HG02610 (cell line): Measurements from ENCODE around the gene HIVEP2.
"Not testable (repeated sequence)": the region's sequence is repeated elsewhere in the genome, so short reads cannot be mapped to it uniquely, and the experiment has no call there.

ENCODE experiments used
- ATAC-seq: cut with Tn5 transposase; IDR thresholded peaks from one replicate; pipeline ENCODE4 v1.9.1; 2021; ENCODE audit warnings: mild to moderate bottlenecking, moderate library complexity; ENCODE audit not compliant: unreplicated experiment

HIVEP2 gene

GRCh38 chr6:142945049-142945445 is at the start of gene HIVEP2:
TSS of gene HIVEP2 (minus strand) at chr6:142945176. CDS start at chr6:142774738, 170,438 bp downstream.
- ATAC-seq, result peak; percentile 22

GRCh38 chr6:142993977-142994376 is 49.0 kb upstream of the HIVEP2 start:
- ATAC-seq, result no peak

- ATAC-seq, result no peak
Observed at GRCh38 chr6:142987490-142987889, 42.5 kb upstream of the HIVEP2 start.

- ATAC-seq, result no peak
Observed at GRCh38 chr6:142985281-142985680, 40.3 kb upstream of the HIVEP2 start.

- ATAC-seq, result no peak
Observed at GRCh38 chr6:142984386-142984785, 39.4 kb upstream of the HIVEP2 start.

- ATAC-seq, result no peak
Observed at GRCh38 chr6:142975365-142975764, 30.4 kb upstream of the HIVEP2 start.

GRCh38 chr6:142970941-142971340 is 26.0 kb upstream of the HIVEP2 start:
- ATAC-seq, result not testable (repeated sequence)

GRCh38 chr6:142968601-142969000 is 23.6 kb upstream of the HIVEP2 start:
- no peak for ATAC-seq

GRCh38 chr6:142966294-142966693 is 21.3 kb upstream of the HIVEP2 start:
- peak; percentile 85 for ATAC-seq

GRCh38 chr6:142965164-142965563 is 20.2 kb upstream of the HIVEP2 start:
- ATAC-seq, result no peak

- ATAC-seq, result no peak
Observed at GRCh38 chr6:142960098-142960497, 15.1 kb upstream of the HIVEP2 start.

GRCh38 chr6:142958343-142958742 is 13.4 kb upstream of the HIVEP2 start:
- ATAC-seq, result no peak

GRCh38 chr6:142956726-142957125 is 11.8 kb upstream of the HIVEP2 start:
- no peak for ATAC-seq

GRCh38 chr6:142954844-142955243 is 9.9 kb upstream of the HIVEP2 start:
- no peak for ATAC-seq

GRCh38 chr6:142953373-142954273 is 8.6 kb upstream of the HIVEP2 start:
- no peak for ATAC-seq

- ATAC-seq, result peak; percentile 82
Observed at GRCh38 chr6:142952614-142953013, 7.6 kb upstream of the HIVEP2 start.

- no peak for ATAC-seq
Observed at GRCh38 chr6:142950291-142950690, 5.3 kb upstream of the HIVEP2 start.

- ATAC-seq, result peak; percentile 30
Observed at GRCh38 chr6:142947714-142948480, 2.9 kb upstream of the HIVEP2 start.

- ATAC-seq, result peak; percentile 59
Observed at GRCh38 chr6:142946924-142947713, 2.1 kb upstream of the HIVEP2 start.

- ATAC-seq, result peak; percentile 29
Observed at GRCh38 chr6:142946181-142946923, 1.4 kb upstream of the HIVEP2 start.
